Occipital lobe (tissue), 2 donors: ENCODE data around the gene SAMD5. TPM values are rescaled to one million over a fixed set of nuclear protein-coding genes. Genes with fewer than 3 reads are reported as not detected.

Source experiments
- DNase-seq: peaks from one replicate; lab custom pipeline; 2025; lab: John Stamatoyannopoulos, UW
- total RNA-seq: library from RNA; depleted of rRNA; stranded (reverse); fragments of >200 nt; gene quantifications from one replicate; pipeline ENCODE4 v1.2.3, GENCODE V29; 2014

SAMD5 gene
- total RNA-seq, 1 donor from 2014 or later: 17.6 TPM

DNA sequence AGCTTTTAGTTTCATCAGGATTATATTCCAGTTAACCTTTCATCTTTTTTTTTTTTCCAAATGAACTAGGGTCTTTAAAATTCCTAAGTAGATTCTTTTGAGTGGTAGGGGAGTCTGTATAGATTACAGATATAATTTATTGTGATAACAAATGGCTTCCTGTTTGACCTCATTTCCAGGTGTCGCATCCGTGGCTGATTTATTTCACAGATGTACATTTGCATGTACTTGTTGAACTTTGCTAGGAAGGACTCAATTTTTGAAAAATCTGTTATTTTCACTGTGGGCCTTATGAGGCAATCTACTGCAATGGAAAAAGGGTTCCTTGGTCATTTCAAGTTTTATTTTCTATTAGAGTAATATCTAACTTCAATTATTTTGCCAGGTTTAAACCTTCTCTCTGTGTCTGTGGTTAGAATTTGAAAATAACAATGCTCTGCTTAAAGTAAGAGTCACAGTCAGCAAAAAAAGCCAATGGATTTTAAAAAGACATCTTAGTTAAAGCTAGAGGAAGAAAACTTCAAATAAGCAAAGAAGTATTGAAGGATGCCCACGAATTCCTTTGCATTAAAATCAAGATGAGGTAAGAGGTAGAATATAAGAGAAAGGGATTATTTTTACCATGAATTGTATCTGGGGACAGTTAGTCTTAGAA is 57.9 kb downstream of the SAMD5 start:
- DNase-seq: no peak

DNA sequence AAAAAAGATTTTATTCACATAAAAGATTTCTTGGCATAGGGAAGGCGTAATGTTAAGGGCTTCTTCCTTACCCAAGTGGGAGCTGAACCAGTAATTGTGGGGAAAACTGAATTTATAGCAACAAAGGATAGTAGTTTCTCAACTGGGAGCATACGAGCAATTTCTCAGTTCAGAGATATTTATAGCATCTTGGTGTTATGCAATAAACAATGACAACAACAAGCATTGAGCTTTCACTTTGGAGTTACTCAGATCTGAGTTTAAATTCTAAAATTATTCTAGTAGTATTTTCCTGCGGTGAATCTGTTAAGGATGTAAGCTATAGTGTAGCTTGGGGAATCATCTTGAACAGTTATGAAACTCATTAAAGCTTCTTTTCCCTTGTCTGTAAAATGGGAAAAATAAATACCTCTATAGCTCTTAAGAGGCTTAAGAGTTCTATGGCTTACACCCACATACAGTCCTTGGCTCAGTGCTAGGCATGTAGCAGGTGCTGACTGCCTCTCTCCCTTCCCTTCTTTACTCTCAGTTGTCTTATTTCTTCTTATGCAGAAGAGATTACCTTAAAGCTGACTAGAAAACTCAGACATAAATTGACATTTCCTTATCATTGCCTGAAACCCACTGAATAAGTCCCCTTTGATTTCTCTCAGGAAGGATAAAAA is 58.8 kb downstream of the SAMD5 start:
- no peak for DNase-seq

DNA sequence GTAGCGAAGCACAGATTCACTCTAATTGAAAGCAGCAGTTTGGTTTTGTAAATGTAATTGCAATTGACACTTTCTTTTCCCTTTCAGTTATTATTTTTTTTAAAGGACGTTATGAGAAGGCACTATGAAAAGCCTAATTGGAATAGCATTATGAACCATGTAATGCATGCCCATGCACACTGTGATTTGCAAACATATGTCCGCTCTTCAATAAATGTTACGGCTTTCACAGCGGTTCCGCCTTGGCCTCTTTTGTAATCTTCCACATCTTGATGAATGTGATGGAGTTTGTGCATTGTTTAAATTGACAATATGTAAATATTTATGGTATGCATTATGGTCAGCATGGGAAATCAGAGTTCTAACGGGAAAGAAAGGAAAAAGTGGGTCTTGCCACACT is 61.3 kb downstream of the SAMD5 start:
- DNase-seq: no peak

DNA sequence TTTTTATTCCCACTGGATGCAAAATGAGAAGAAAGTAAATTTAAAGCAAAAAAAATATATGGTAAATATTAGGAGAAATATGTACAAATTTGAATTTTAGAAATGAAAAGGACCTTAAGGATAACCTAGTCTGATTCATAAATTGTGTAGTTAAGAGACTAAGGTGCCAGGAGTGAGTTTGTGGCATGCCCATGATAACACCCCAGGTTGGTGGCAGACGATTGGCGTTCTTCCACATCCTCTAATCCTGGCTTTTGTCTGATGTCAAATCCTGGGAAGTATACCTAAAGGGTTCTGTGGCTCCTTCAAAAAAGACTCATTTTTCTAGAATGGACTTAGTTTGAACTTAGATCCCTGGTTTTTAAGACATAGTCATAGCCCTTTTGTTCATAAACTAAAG is 62.2 kb downstream of the SAMD5 start:
- no peak for DNase-seq

DNA sequence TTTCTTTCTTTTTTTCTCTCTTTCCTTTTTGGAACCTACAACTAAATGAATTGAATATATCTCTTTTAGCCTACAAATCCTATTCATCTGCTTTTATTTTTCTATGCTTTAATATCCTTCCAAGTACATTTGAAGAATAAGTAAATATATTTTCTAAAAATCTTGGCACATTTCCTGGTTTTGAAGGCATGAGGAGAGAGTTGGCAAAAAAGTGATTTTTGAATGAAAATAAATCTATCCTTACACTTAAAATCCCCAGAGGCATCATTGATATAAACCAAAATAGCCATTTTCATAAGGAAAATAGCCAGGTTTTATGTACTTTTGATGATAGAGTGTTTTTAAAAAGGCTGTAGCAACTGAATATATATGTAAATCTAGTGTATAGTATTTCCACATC is 69.0 kb downstream of the SAMD5 start:
- DNase-seq: no peak

DNA sequence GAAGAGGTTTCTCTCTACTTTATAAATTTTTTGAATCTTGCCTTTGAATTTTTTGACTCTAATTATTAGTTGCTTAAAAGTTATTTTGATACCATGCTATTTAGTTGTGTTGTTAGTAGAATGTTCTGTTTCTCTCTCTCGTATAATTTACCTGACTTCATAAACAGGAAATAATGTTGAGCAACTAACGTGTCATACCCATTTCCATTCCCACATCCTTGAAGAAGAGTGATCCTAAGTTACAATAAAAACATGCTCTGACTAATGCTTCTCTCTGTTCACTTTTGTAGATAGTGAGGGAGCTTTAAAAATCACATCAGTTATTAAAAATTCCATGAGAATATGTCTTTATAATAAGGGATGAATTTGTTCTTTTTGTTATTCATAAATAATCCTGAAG is 69.7 kb downstream of the SAMD5 start:
- no peak for DNase-seq

DNA sequence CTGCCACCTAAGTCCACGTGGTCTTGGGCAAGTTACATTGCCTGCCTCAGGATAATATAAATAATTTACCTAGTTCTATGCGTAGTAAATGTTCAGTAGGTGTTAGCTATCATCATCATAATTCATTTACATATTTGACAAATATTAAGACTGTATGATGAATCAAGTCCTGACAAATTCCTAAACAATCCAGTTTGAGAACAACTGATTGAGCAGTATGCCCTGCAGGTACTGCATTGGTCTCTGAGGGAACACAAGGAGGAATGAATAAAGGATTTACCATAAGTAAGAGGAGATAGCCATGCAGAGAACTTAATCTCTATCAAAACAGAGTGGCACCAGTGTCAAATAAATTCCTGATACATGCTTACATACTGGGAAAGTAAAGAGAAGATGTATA is 70.4 kb downstream of the SAMD5 start:
- no peak for DNase-seq

DNA sequence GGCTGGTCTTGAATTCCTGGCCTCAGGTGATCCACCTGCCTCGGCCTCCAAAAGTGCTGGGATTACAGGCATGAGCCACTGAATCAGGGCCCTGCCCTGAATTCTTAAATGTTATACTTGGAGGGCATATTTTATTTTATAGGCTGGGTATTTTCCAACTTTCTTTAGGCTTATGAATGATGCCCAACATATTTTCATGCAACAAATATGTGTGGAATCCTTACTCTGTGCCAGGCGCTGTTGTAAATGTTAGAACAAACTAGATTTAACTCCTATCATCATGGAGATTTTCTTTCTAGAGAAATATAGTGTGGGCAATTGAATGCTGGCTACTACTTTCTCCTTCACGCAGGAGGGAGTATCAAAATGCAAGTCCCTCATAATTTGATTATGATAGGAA is 71.2 kb downstream of the SAMD5 start:
- DNase-seq: no peak

DNA sequence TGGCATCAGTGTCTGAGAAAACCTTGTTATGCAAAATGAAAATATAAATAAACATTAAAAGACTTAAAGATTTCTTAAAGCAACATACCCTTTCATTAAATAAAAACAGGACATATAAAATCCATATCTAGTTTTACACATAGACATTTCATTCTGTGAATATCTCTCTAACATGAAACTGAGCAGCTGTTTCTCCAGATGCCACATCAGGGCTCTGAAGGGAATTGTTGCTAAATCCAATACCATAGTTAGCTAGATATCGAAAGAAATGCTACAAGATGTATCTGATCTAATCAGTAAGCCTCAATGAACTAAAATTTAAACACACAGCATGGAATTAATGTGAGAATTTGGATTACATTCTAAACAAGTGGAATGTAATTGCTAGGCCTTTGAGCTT is 74.5 kb downstream of the SAMD5 start:
- no peak for DNase-seq

DNA sequence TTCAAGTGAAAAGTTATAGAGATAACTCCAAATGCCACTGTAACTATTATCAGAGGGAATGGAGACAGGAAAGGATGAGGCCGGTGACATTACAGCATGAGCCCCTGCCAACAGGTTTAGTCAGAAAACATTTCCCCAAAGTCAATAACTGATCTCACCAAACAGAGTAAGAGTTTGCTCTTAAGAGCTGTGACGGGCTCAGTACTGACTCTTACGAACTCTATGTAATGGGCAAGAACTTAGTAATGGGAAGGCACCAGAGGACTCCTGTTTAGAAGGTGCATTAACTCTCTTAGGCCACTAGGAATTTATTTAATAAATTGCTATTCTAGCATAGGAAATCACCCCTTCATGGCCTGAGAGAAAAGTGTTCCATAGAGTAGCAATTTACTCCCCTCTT is 76.8 kb downstream of the SAMD5 start:
- DNase-seq: no peak

DNA sequence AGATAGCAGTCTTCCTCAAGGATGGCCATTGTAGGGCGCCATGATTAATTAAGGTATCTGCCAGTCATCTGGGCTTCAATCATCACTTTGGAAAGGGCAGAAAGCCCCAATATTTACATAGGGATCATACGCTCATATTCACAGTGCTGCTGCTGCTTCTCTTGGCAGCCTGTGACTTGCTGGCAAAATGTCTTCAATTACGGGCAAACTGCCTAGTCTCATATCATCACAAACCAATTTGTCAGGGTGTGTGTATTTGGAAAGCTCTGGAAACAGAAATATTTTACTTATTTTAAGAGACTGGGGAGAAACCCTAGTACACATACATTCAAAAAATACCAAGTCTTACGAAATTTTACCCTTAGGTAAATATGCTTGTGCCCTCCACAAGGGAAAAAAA is 77.6 kb downstream of the SAMD5 start:
- no peak for DNase-seq

DNA sequence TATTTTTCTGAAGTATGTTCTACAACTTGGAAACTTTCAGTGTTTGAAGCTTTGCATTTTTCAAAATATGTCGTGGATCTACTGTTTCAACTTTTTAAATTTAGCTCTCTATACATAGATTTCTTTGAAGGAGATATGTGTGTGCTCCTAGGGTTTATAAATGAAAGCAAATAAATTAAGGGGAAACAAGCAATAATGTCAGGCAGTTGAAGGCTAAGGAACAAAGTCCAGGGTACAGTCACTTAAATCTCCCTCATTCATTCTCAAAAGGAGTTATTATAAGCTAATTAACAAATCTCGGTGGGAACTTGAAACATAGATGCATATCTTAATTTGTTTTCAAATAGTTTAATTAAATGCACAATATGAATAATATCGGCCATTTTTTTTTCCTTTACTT is 79.4 kb downstream of the SAMD5 start:
- DNase-seq: no peak

DNA sequence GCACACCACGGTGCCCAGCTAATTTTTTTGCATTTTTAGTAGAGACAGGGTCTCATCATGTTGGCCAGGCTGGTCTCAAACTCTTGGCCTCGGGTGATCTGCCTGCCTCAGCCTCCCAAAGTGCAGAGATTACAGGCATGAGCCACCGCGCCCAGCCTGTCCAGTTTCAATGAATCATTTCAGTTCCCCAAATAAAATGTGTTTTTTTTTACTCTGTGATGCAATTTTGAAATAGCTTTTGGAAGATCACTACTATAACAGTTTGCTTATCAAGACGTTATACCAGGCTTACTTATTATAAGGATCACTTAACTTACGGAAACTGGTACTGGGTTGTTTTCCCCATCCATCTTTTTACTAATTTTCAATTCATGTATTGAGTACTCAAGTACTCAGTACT is 80.0 kb downstream of the SAMD5 start:
- no peak for DNase-seq

DNA sequence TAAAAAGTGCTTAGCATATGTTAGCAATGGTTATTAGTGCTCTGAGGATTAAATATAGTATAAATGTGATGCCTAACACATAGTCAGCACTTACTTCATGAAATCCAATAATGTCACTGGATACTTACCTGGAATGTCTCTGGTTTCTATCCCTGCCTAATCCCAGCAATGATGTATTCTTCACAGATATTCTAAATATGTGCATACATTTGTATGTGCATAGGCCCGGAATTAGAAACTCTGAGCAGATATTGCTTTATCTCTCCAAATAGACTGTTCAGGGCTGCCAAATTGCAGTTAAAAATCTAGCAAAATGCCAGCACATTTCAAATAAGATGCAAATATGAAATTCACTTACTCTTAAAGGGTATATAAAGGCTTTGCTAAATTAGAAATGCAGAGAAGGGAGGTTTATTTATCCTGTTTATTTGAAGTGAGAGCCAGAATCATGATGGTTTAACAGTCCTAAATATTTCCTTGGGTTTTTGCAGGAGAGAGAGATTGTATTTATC is 81.3 kb downstream of the SAMD5 start:
- no peak for DNase-seq

DNA sequence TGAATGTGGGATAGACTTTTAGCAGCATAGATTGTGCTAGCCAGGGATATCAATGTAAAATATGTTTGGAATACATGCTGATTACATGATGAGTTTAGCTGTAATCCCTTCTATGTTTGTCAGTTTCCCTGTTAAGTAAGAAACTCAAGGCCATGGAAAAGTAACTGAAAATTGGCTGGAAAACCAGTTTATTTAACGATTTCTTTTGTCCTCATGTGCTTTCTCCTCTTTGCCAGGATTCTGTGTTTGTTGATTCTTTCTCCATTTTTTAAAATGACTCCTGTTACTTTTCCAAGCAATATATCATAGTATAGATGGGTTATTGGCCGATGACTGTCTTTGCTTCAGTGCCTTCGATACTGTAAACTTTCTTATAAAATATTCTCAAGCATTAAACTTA is 87.5 kb downstream of the SAMD5 start:
- DNase-seq: no peak

DNA sequence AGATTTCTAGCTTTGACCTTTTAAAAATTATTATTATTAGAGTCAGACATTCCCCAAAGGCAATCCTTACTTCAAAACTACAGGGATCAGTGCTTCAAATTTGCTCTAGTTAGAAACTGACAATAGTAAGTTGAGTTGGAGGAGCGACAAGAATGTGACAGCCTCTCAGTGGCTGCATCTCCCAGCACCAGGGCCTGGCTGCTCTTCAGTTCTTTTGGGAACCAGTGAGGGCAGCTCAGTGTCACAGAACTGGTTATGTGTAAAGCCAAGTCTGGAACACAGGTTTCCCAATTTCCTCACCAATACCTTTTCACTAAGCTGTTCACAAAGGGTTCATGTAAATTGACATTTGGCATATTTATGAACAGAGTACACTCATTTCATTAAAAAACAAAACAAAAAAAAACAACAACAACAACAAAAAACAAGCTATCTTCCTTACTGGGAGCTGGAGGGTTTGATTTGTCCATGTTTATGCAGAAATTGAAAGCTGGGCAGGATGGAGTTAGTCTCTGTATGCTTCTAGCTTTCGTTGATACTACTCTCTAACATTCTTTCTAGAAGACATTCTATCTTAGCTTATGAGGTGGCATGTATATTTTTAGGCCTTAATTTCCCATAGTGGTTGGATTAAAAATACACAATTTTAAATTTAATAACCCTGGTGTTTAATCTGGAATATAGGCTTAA is 95.0 kb downstream of the SAMD5 start:
- DNase-seq: no peak

DNA sequence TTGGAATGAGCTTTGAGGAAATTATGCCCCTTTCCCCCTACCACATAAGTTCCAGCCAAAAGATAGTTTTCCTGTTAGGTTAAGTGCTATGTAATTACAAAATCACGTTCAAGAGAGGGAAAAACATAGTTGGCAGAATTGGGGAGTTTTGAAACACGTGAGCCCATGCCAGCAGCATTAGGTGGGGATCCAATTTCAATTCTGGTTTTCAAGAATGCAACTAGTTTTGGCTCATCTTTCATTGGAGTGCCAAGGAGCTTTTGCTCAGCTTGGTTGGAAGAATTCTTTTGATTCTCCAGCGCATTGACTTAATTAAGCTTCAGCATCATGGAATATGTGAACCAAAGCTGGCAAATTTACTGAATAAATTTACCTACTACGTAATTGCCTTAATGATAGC is 95.9 kb downstream of the SAMD5 start:
- DNase-seq: no peak

DNA sequence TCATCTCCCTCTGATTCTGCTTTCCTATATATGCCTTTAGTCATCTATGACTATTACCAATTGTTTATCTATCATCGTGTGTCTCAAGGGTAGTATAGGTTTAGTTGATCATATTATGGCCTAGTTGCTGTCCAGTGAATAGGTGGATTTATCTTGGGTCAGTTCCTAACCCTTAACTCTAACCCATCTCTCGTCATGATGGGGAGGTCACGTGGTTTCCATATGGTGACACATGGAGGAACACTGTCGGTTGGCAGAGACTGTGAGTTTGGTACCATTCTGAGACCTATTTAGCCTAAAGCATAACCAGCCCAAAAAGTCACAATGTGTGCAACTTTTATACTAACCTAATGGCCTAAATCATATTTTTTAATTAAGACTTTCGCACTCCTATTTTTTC is 103.5 kb downstream of the SAMD5 start:
- no peak for DNase-seq

DNA sequence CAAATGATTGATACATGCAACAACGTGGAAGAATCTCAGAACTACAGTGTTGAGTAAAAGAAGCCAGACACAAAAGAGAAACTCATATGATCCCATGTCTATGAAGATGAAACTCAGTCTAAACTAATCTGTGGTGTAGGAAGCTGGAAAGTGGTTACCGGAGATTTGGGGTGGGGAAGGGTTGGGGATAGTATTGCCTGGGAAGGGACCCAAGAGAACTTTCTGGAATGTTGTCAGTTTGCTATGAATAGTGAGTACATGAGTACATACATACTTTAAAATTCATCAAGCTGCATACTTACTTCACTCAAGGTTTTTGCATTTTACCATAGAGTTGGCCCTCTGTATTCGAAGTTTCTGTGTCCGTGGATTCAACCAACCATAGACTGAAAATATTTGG is 106.0 kb downstream of the SAMD5 start:
- DNase-seq: no peak

DNA sequence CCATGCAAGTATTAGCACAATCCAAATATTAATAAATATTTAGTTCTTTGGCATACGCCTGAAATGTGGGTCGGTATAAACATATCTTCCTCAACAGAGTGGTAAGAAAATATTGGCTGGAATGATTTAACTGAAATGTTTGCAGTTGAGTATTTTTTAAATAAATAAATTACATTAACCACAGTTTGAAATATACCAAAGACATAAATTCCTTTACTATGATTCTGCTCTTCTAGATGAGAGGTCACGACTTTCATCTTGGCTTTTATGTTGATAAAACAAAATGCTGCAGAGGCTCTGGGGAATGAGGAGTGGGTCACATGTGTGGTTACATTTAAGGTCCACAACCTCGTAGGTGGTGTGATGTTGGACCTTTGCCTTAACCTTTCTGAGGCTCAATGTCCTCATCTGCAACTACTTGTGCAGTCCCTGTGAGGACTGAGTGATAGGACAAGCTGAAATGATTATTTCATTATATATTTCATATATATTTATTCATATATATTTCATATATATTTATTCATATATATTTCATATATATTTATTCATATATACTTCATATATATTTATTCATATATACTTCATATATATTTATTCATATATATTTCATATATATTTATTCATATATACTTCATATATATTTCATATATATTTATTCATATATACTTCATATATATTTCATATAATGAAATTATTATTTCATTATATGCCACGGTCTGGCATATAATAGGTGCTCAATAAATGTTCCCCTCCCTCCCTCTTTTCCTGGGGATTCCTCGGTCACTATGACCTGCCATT is 107.4 kb downstream of the SAMD5 start:
- no peak for DNase-seq

DNA sequence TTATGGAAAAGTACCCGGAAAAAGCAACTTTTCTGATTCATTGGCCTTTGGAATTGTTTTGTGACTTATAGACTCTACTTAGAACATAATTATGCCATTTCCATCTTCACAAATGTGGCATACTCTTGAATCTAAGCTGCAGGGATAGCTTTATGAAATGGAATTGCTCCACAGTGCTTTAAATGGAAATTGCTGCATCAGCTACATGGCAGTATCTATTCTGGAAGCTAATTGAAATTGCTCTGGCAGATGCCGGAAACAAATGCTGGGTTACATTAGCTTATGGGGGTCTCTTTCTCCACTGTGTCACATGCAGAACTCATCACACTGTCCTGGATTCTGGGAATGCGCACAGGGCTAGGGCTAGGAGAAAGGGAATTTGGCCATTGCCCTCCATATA is 108.9 kb downstream of the SAMD5 start:
- no peak for DNase-seq

DNA sequence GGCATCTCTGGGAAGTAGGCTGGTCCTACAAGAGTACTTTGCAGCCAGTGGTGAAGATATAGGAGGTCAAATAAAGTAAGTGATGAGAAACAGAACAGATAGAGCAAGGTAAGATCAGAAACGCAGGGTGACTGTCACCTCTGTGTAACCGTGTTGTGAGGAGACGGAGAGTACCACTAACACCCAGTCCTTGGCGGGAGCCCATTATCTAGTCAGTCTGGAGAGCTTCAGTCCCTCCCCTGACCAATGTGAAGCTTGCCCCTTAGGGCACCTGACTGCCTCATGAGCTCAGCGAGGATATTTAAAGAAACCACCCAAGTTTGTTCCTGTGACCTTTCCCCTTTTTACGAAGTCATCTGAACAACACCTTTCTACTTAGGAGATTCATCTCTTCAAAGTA is 110.0 kb downstream of the SAMD5 start:
- no peak for DNase-seq
